HCT116 (cell line): ENCODE data around the gene BOLA3. TPM values are rescaled to one million over a fixed set of nuclear protein-coding genes. Genes with fewer than 3 reads are reported as not detected.

Experiments
- ATAC-seq: fragments of 200-7000 bp; cut with Tn5 transposase; 2 replicates; pipeline ENCODE4 v1.9.1; 2020; ENCODE audit warnings: mild to moderate bottlenecking, moderate library complexity
- BruUV-seq: library from RNA; stranded (reverse); fragments of 400-500 nt; replicated peaks from 2 replicates; lab custom pipeline; 2021; lab: Mats Ljungman, UMichigan
- CTCF ChIA-PET: fragments of 300-600 bp; sonication (Branson Sonifier 250); formaldehyde crosslinking; loops from one replicate; lab custom pipeline; 2021; ENCODE audit warnings: antibody characterized with exemption; lab: Charles Lee
- POLR2A ChIA-PET: fragments of 300-600, 350-600 bp; sonication (Branson Sonifier 250); formaldehyde crosslinking; loops from one replicate; lab custom pipeline; 2021; ENCODE audit warnings: antibody characterized with exemption; lab: Charles Lee
- RAD21 ChIA-PET, 2 experiments: fragments of 300-600 bp; sonication (Branson Sonifier 250); formaldehyde crosslinking; loops; one replicate each; lab custom pipeline; 2023; ENCODE audit warnings: low total read pairs in 2 of 2; ENCODE audit not compliant: uncharacterized antibody in 2 of 2, unreplicated experiment in 2 of 2, low non-redundant PET in 1 of 2; lab: Charles Lee
- DNase-seq: peaks from one replicate; pipeline ENCODE4 v3.0.0-alpha.2; 2010; ENCODE audit warnings: low read depth, low spot score
- H2AFZ ChIP-seq: fragments of 200-600 bp; shearing (Covaris generic), sonication (generic); 2 replicates; pipeline ENCODE4 v1.6.1; 2017; ENCODE audit warnings: low read depth, mixed run types, mixed read lengths, antibody characterized with exemption, low read length; ENCODE audit not compliant: poor library complexity, severe bottlenecking
- H3K27ac ChIP-seq: 2 replicates; pipeline ENCODE4 v1.5.1; 2012; ENCODE audit warnings: low read depth, low read length
- H3K27me3 ChIP-seq: fragments of 200-600 bp; sonication (generic); 2 replicates; pipeline ENCODE4 v1.6.1; 2016; ENCODE audit warnings: mixed run types, low read length, mixed read lengths; ENCODE audit not compliant: insufficient read depth
- H3K36me3 ChIP-seq, 2 experiments: fragments of 200-500 bp in 1 of 2; fragments of 200-600 bp in 1 of 2; sonication (Bioruptor generic) in 1 of 2; sonication (generic) in 1 of 2; 2 replicates each; pipeline versions ENCODE4 v1.5.1 to v1.6.1; 2014 to 2016; ENCODE audit warnings: low read length in 2 of 2, inconsistent platforms in 1 of 2, mixed read lengths in 1 of 2, mixed run types in 1 of 2; ENCODE audit not compliant: insufficient read depth in 2 of 2, control insufficient read depth in 1 of 2
- H3K4me1 ChIP-seq, 2 experiments: fragments of 200-600 bp in 1 of 2; sonication (generic) in 1 of 2; 2 replicates each; pipeline versions ENCODE4 v1.5.1 to v1.6.1; 2012 to 2017; ENCODE audit warnings: low read length in 2 of 2, inconsistent platforms in 1 of 2, mild to moderate bottlenecking in 1 of 2, mixed read lengths in 1 of 2, mixed run types in 1 of 2, moderate library complexity in 1 of 2; ENCODE audit not compliant: insufficient read depth in 2 of 2, control insufficient read depth in 1 of 2
- H3K4me2 ChIP-seq: fragments of 200-600 bp; sonication (generic); 2 replicates; pipeline ENCODE4 v1.6.1; 2017; ENCODE audit warnings: mixed run types, low read length, mixed read lengths
- H3K4me3 ChIP-seq, 2 experiments: fragments of 200-600 bp in 1 of 2; sonication (generic) in 1 of 2; replicated peaks in 1 of 2; 2 replicates each; pipeline ENCODE4 v1.5.1; 2011 to 2016; ENCODE audit warnings: low read length in 2 of 2, control low read depth in 1 of 2, low read depth in 1 of 2, mild to moderate bottlenecking in 1 of 2, mixed read lengths in 1 of 2, mixed run types in 1 of 2
- H3K79me2 ChIP-seq: fragments of 200-600 bp; sonication (generic); 2 replicates; pipeline ENCODE4 v1.6.1; 2017; ENCODE audit warnings: mild to moderate bottlenecking, mixed run types, low read length, moderate library complexity, mixed read lengths; ENCODE audit not compliant: insufficient read depth
- H3K9ac ChIP-seq: fragments of 200-600 bp; sonication (generic); 2 replicates; pipeline ENCODE4 v1.6.1; 2016; ENCODE audit warnings: low read length, mixed read lengths
- H3K9me2 ChIP-seq: fragments of 200-600 bp; sonication (generic), shearing (Covaris generic); 2 replicates; pipeline ENCODE4 v1.6.1; 2017; ENCODE audit warnings: mixed run types, mild to moderate bottlenecking, moderate library complexity; ENCODE audit not compliant: insufficient read depth
- H3K9me3 ChIP-seq, 2 experiments: fragments of 200-500 bp in 1 of 2; fragments of 200-600 bp in 1 of 2; sonication (Bioruptor generic) in 1 of 2; sonication (generic) in 1 of 2; 2 replicates each; pipeline ENCODE4 v1.6.1; 2014 to 2017; ENCODE audit warnings: low read length in 2 of 2, mixed read lengths in 2 of 2, inconsistent platforms in 1 of 2, low read depth in 1 of 2, mild to moderate bottlenecking in 1 of 2, mixed run types in 1 of 2, moderate library complexity in 1 of 2; ENCODE audit not compliant: control insufficient read depth in 1 of 2, insufficient read depth in 1 of 2
- H4K20me1 ChIP-seq: fragments of 200-600 bp; sonication (generic), shearing (Covaris generic); 2 replicates; pipeline ENCODE4 v1.6.1; 2017; ENCODE audit warnings: mixed run types, mild to moderate bottlenecking, moderate library complexity; ENCODE audit not compliant: insufficient read depth
- ATF3 ChIP-seq: IDR thresholded peaks from 2 replicates; pipeline ENCODE4 v1.6.1; 2012
- CBX3 ChIP-seq: IDR thresholded peaks from 2 replicates; pipeline ENCODE4 v1.6.1; 2012; ENCODE audit warnings: low read depth
- CTCF ChIP-seq, 3 experiments: fragments of 200-600 bp in 1 of 3; sonication (generic) in 1 of 3; IDR thresholded peaks in 2 of 3; conservative IDR thresholded peaks in 1 of 3; 2 replicates each; pipeline ENCODE4 v1.5.1; 2012 to 2017; ENCODE audit warnings: low read depth in 2 of 3, low read length in 2 of 3, antibody characterized with exemption in 1 of 3, borderline replicate concordance in 1 of 3, control low read depth in 1 of 3, mild to moderate bottlenecking in 1 of 3, mixed read lengths in 1 of 3, mixed run types in 1 of 3, moderate library complexity in 1 of 3; ENCODE audit not compliant: insufficient read depth in 1 of 3
- EGR1 ChIP-seq: IDR thresholded peaks from 2 replicates; pipeline ENCODE4 v1.6.1; 2012; ENCODE audit warnings: low read depth
- ELF1 ChIP-seq: IDR thresholded peaks from 2 replicates; pipeline ENCODE4 v1.6.1; 2012; ENCODE audit warnings: low read depth, borderline replicate concordance
- EZH2 ChIP-seq: fragments of 200-600 bp; sonication (generic); IDR thresholded peaks from 2 replicates; pipeline ENCODE4 v1.6.1; 2017; ENCODE audit warnings: antibody characterized with exemption, mixed run types
- EZH2phosphoT487 ChIP-seq: fragments of 200-600 bp; IDR thresholded peaks from 2 replicates; pipeline ENCODE4 v1.6.1; 2018; ENCODE audit warnings: antibody characterized with exemption, borderline replicate concordance
- FOSL1 ChIP-seq: IDR thresholded peaks from 2 replicates; pipeline ENCODE4 v1.6.1; 2012; ENCODE audit warnings: low read depth
- MAX ChIP-seq: IDR thresholded peaks from 2 replicates; pipeline ENCODE4 v1.6.1; 2012
- POLR2AphosphoS5 ChIP-seq: IDR thresholded peaks from 2 replicates; pipeline ENCODE4 v1.6.1; 2011; ENCODE audit warnings: mild to moderate bottlenecking, low read depth, low read length, moderate library complexity
- REST ChIP-seq: IDR thresholded peaks from 2 replicates; pipeline ENCODE4 v1.6.1; 2012; ENCODE audit warnings: low read depth
- SIN3A ChIP-seq: IDR thresholded peaks from 2 replicates; pipeline ENCODE4 v1.6.1; 2012; ENCODE audit warnings: low read depth
- SP1 ChIP-seq: IDR thresholded peaks from 2 replicates; pipeline ENCODE4 v1.6.1; 2012; ENCODE audit warnings: low read depth
- SRF ChIP-seq: IDR thresholded peaks from 2 replicates; pipeline ENCODE4 v1.6.1; 2012; ENCODE audit warnings: low read depth
- TCF7L2 ChIP-seq: IDR thresholded peaks from 2 replicates; pipeline ENCODE4 v1.7.0; 2011; ENCODE audit warnings: borderline replicate concordance, inconsistent platforms; ENCODE audit not compliant: insufficient read depth, insufficient read length; ENCODE audit errors: extremely low read depth
- intact Hi-C: fragments of 100-400 bp; cut with micrococcal nuclease; formaldehyde crosslinking; loops from 2 replicates; pipeline ENCODE4 v1.10.0; 2022
- total RNA-seq: library from RNA; stranded (reverse); gene quantifications from one replicate; pipeline ENCODE4 v1.2.1, GENCODE V29; 2021; ENCODE audit not compliant: unreplicated experiment

The BOLA3 gene
- total RNA-seq, 1 experiment from 2014 or later: 62.9 TPM

GRCh38 chr2:74149247-74149525 lies 1.5 kb upstream of the BOLA3 start:
- Histone ChIP-seq H3K79me2 (peaks cover 16% of the 10 kb centered on the region), H3K9ac (no peak overlapping the region), H3K4me3 (no peak overlapping the region), H2AFZ (no peak overlapping the region), H3K4me2 (no peak overlapping the region), H3K4me1 (peaks cover 5 to 17% of the 10 kb centered on the region in 2 experiments; a peak in 3 of 4 replicates), H3K27me3 (no peaks in the 10 kb centered on the region), H4K20me1 (no peaks in the 10 kb centered on the region), H3K9me3 (no peaks in the 10 kb centered on the region), H3K36me3 (peaks cover 0 to 14% of the 10 kb centered on the region in 2 experiments; a peak in 2 of 4 replicates), H3K9me2 (no peaks in the 10 kb centered on the region), H3K27ac (no peak overlapping the region)
- ATAC-seq (no peak), DNase-seq (no peak)
- intact Hi-C loops: loop anchor here (5.0 kb wide), 1 partner anchor 312 kb away; no protein-coding TSS in a partner anchor
- ChIA-PET CTCF (interaction anchor here (0.7 to 1.0 kb wide), 2 partner anchors 325 to 469 kb away, joined by 3 to 6 read pairs; no protein-coding TSS in a partner anchor), RAD21 (interaction anchor here in 1 of 2 experiments (2.5 kb wide), 1 partner anchor 322 kb away, joined by 6 read pairs; no protein-coding TSS in a partner anchor), POLR2A (no interaction called here)
- BruUV-seq: no TSS peak
- no peak for TF ChIP-seq MAX
- TF ChIP-seq EZH2: no peak
- TF ChIP-seq SRF: no peak
- TF ChIP-seq TCF7L2: no peak
- no peak for TF ChIP-seq EZH2phosphoT487
- TF ChIP-seq ELF1: no peak
- no peak for TF ChIP-seq SP1
- TF ChIP-seq REST: no peak
- no peak for TF ChIP-seq SIN3A
- TF ChIP-seq CTCF (IDR thresholded peaks at IDR 0.05 in 2 of 3, conservative IDR thresholded peaks at IDR 0.05 in 1 of 3; ENCODE audit: borderline replicate concordance in 1 of 3, insufficient read depth in 1 of 3, low read depth in 2 of 3, low read length in 2 of 3): no peak
- TF ChIP-seq FOSL1: no peak
- no peak for TF ChIP-seq POLR2AphosphoS5
- no peak for TF ChIP-seq CBX3
- no peak for TF ChIP-seq ATF3
- no peak for TF ChIP-seq EGR1
- TF ChIP-seq, all 23 proteins: peak for 0
